ENCODE results near the gene ACLY. TPM values are rescaled to one million over a fixed set of nuclear protein-coding genes. Genes with fewer than 3 reads are reported as not detected.

ACLY gene
- total RNA-seq, 1 experiment from 2014 or later, result 350 TPM

GRCh38 chr17:41959336-41960095 lies 40.8 kb upstream of the ACLY start:
- ChIA-PET CTCF (interaction anchor here (0.5 to 6.7 kb wide), 60 partner anchors 9 to 411 kb away, joined by 3 to 134 read pairs (median 4); partner anchors contain the start of genes ACLY, DNAJC7, JUP and KAT2A), POLR2A (interaction anchor here (0.5 to 2.8 kb wide), 8 partner anchors 29 to 412 kb away, joined by 3 to 14 read pairs (median 4); partner anchors contain the start of genes ACLY, DNAJC7, JUP and ODAD4)
- peak; percentile 61 for DNase-seq (ENCODE audit: low spot score)
- peaks cover 2% of the 10 kb centered on the region; the same call in 1 of the 2 replicates for H3K27me3 Mint-ChIP-seq (ENCODE audit: low read depth)
- peaks cover 30% of the 10 kb centered on the region for H3K4me1 Mint-ChIP-seq
- H3K36me3 Mint-ChIP-seq, result no peaks in the 10 kb centered on the region
- peak; percentile 84 for ATAC-seq
- no peak overlapping the region for H3K4me3 Mint-ChIP-seq
- TF ChIP-seq, protein P1, sequence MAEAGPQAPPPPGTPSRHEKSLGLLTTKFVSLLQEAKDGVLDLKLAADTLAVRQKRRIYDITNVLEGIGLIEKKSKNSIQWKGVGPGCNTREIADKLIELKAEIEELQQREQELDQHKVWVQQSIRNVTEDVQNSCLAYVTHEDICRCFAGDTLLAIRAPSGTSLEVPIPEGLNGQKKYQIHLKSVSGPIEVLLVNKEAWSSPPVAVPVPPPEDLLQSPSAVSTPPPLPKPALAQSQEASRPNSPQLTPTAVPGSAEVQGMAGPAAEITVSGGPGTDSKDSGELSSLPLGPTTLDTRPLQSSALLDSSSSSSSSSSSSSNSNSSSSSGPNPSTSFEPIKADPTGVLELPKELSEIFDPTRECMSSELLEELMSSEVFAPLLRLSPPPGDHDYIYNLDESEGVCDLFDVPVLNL (CRISPR knock-in tag; IDR thresholded peaks at IDR 0.05; ENCODE audit: borderline replicate concordance, low read depth), result no peak
- peak; percentile 39; the same call in 1 of the 2 replicates for TF ChIP-seq MYBL2 (CRISPR knock-in tag; IDR thresholded peaks at IDR 0.05)
- TF ChIP-seq RORB (CRISPR knock-in tag; IDR thresholded peaks at IDR 0.05), result no peak
- TF ChIP-seq ZNF232 (CRISPR knock-in tag; IDR thresholded peaks at IDR 0.05), result no peak
- no peak for TF ChIP-seq FOXP1 (CRISPR knock-in tag; IDR thresholded peaks at IDR 0.05; ENCODE audit: borderline replicate concordance)
- TF ChIP-seq CREM (CRISPR knock-in tag; IDR thresholded peaks at IDR 0.05), result no peak
- TF ChIP-seq ETV6 (CRISPR knock-in tag; IDR thresholded peaks at IDR 0.05), result peak; percentile 31; the same call in 1 of the 2 replicates
- TF ChIP-seq, protein P2, sequence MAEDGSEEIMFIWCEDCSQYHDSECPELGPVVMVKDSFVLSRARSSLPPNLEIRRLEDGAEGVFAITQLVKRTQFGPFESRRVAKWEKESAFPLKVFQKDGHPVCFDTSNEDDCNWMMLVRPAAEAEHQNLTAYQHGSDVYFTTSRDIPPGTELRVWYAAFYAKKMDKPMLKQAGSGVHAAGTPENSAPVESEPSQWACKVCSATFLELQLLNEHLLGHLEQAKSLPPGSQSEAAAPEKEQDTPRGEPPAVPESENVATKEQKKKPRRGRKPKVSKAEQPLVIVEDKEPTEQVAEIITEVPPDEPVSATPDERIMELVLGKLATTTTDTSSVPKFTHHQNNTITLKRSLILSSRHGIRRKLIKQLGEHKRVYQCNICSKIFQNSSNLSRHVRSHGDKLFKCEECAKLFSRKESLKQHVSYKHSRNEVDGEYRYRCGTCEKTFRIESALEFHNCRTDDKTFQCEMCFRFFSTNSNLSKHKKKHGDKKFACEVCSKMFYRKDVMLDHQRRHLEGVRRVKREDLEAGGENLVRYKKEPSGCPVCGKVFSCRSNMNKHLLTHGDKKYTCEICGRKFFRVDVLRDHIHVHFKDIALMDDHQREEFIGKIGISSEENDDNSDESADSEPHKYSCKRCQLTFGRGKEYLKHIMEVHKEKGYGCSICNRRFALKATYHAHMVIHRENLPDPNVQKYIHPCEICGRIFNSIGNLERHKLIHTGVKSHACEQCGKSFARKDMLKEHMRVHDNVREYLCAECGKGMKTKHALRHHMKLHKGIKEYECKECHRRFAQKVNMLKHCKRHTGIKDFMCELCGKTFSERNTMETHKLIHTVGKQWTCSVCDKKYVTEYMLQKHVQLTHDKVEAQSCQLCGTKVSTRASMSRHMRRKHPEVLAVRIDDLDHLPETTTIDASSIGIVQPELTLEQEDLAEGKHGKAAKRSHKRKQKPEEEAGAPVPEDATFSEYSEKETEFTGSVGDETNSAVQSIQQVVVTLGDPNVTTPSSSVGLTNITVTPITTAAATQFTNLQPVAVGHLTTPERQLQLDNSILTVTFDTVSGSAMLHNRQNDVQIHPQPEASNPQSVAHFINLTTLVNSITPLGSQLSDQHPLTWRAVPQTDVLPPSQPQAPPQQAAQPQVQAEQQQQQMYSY (CRISPR knock-in tag; IDR thresholded peaks at IDR 0.05), result 0 out of 2 replicates have a peak, but pooled peaks have one; percentile 10
- no peak for TF ChIP-seq NR3C1 (CRISPR knock-in tag; conservative IDR thresholded peaks at IDR 0.05; ENCODE audit: low read depth)
- TF ChIP-seq ATF1 (CRISPR knock-in tag; IDR thresholded peaks at IDR 0.05), result no peak
- no peak for TF ChIP-seq GABPB1 (CRISPR knock-in tag; IDR thresholded peaks at IDR 0.05)
- no peak for TF ChIP-seq NFYB (CRISPR knock-in tag; conservative IDR thresholded peaks at IDR 0.05; ENCODE audit: low read depth)
- TF ChIP-seq, protein P3, sequence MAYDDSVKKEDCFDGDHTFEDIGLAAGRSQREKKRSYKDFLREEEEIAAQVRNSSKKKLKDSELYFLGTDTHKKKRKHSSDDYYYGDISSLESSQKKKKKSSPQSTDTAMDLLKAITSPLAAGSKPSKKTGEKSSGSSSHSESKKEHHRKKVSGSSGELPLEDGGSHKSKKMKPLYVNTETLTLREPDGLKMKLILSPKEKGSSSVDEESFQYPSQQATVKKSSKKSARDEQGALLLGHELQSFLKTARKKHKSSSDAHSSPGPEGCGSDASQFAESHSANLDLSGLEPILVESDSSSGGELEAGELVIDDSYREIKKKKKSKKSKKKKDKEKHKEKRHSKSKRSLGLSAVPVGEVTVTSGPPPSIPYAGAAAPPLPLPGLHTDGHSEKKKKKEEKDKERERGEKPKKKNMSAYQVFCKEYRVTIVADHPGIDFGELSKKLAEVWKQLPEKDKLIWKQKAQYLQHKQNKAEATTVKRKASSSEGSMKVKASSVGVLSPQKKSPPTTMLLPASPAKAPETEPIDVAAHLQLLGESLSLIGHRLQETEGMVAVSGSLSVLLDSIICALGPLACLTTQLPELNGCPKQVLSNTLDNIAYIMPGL (CRISPR knock-in tag; IDR thresholded peaks at IDR 0.05), result peak; percentile 59; the same call in 1 of the 2 replicates
- no peak for TF ChIP-seq NFATC4 (CRISPR knock-in tag; IDR thresholded peaks at IDR 0.05)
- TF ChIP-seq, protein P4, sequence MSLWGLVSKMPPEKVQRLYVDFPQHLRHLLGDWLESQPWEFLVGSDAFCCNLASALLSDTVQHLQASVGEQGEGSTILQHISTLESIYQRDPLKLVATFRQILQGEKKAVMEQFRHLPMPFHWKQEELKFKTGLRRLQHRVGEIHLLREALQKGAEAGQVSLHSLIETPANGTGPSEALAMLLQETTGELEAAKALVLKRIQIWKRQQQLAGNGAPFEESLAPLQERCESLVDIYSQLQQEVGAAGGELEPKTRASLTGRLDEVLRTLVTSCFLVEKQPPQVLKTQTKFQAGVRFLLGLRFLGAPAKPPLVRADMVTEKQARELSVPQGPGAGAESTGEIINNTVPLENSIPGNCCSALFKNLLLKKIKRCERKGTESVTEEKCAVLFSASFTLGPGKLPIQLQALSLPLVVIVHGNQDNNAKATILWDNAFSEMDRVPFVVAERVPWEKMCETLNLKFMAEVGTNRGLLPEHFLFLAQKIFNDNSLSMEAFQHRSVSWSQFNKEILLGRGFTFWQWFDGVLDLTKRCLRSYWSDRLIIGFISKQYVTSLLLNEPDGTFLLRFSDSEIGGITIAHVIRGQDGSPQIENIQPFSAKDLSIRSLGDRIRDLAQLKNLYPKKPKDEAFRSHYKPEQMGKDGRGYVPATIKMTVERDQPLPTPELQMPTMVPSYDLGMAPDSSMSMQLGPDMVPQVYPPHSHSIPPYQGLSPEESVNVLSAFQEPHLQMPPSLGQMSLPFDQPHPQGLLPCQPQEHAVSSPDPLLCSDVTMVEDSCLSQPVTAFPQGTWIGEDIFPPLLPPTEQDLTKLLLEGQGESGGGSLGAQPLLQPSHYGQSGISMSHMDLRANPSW (CRISPR knock-in tag; conservative IDR thresholded peaks at IDR 0.05; ENCODE audit: low read depth), result no peak
- TF ChIP-seq CBFB (CRISPR knock-in tag; IDR thresholded peaks at IDR 0.05; ENCODE audit: low read depth), result no peak
- TF ChIP-seq ZMAT4 (CRISPR knock-in tag; IDR thresholded peaks at IDR 0.05), result no peak
- H3K27ac Mint-ChIP-seq, result peak overlapping the region; percentile 73
- no peaks in the 10 kb centered on the region for H3K9me3 Mint-ChIP-seq
